Upper lobe of right lung (tissue), 1 donor: ENCODE data around the gene TFB1M. TPM values are rescaled to one million over a fixed set of nuclear protein-coding genes. Genes with fewer than 3 reads are reported as not detected.
"Not testable (repeated sequence)": the region's sequence is repeated elsewhere in the genome, so short reads cannot be mapped to it uniquely, and the experiment has no call there.

Experiments
- ATAC-seq: fragments of 200-7000 bp; cut with Tn5 transposase; one replicate; pipeline ENCODE4 v1.9.1; 2020; ENCODE audit warnings: mild to moderate bottlenecking, moderate library complexity
- DNase-seq: peaks from one replicate; pipeline ENCODE4 v3.0.0-alpha.2; 2020
- H3K27ac ChIP-seq: fragments of 200-600 bp; one replicate; pipeline ENCODE4 v1.8.0; 2022
- H3K27me3 ChIP-seq: fragments of 200-600 bp; one replicate; pipeline ENCODE4 v1.8.0; 2022; ENCODE audit warnings: mild to moderate bottlenecking
- H3K36me3 ChIP-seq: fragments of 200-600 bp; one replicate; pipeline ENCODE4 v1.8.0; 2022
- H3K4me1 ChIP-seq: fragments of 200-600 bp; one replicate; pipeline ENCODE4 v1.8.0; 2022
- H3K4me3 ChIP-seq: fragments of 200-600 bp; one replicate; pipeline ENCODE4 v1.8.0; 2022; ENCODE audit warnings: mild to moderate bottlenecking
- H3K9me3 ChIP-seq: fragments of 200-600 bp; one replicate; pipeline ENCODE4 v1.8.0; 2022
- intact Hi-C: fragments of 100-400 bp; cut with DNase I; formaldehyde crosslinking; loops from one replicate; pipeline ENCODE4 v1.11.0; 2022
- total RNA-seq: library from RNA; stranded (reverse); fragmentation: NEBNext Ultra II Directional; extraction: Animal tissue kit (Norgen Biotek cat#: 25700); gene quantifications from one replicate; pipeline ENCODE4 v1.2.1, GENCODE V29; 2021
- TF ChIP-seq, protein P1 (sequence below): fragments of 200-600 bp; IDR thresholded peaks from one replicate; pipeline ENCODE4 v1.8.0; 2022; ENCODE audit warnings: antibody characterized with exemption
- donor health status: DM: no; HTN: yes; CAD: no; lungs with severe emphysema.

TFB1M gene
- total RNA-seq, 1 donor from 2014 or later, result 18.6 TPM

DNA sequence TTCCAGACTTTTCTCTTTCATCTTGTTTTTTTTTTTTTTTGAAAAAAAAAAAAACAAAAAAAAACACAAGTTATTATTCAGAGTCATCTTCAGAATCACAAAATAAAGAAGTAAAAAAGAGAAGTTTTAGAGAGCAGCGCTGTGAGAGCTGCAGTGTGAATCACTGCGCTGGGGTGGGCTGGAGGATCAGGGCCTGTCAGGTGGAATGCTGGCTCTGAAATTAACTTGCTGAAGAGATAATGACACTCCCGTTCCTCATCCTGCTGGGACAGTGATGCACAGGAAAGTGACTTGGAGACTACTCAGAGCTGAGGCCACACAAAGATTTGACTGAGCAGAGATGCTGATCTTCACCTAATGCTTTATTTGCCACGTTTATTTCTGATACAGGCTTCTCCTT, 93.2 kb downstream of the TFB1M start:
- no peaks in the 10 kb centered on the region for H3K9me3 ChIP-seq
- no peak overlapping the region for H3K27ac ChIP-seq
- ATAC-seq, result peak; percentile 36
- H3K4me1 ChIP-seq, result no peaks in the 10 kb centered on the region
- H3K36me3 ChIP-seq, result no peaks in the 10 kb centered on the region
- TF ChIP-seq, protein P1, sequence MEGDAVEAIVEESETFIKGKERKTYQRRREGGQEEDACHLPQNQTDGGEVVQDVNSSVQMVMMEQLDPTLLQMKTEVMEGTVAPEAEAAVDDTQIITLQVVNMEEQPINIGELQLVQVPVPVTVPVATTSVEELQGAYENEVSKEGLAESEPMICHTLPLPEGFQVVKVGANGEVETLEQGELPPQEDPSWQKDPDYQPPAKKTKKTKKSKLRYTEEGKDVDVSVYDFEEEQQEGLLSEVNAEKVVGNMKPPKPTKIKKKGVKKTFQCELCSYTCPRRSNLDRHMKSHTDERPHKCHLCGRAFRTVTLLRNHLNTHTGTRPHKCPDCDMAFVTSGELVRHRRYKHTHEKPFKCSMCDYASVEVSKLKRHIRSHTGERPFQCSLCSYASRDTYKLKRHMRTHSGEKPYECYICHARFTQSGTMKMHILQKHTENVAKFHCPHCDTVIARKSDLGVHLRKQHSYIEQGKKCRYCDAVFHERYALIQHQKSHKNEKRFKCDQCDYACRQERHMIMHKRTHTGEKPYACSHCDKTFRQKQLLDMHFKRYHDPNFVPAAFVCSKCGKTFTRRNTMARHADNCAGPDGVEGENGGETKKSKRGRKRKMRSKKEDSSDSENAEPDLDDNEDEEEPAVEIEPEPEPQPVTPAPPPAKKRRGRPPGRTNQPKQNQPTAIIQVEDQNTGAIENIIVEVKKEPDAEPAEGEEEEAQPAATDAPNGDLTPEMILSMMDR, result no peak
- intact Hi-C loops, result no loop called here
- no peak overlapping the region for H3K4me3 ChIP-seq
- no peak for DNase-seq
- no peaks in the 10 kb centered on the region for H3K27me3 ChIP-seq

DNA sequence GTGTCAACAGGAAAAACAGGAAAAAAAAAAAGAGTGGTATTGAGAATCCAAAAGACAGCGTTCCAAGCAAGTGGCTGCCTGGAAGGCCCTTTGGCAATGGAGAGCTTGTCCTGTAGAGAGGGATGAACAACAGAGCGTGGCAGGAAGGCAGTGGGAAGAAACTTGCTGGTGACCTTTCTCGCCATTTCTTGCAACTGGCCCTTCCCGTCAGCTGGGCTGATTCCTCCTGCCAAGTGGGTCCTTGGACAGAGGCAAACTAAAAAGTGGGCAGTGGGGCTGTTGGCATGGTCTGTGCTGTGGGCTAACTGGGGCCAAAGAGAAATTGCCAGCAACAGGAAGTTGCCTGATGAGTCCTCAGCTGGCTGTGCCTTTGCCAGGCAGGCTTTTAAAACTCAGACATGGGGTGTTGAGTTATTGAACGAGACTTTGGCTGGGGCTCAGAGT, 94.4 kb downstream of the TFB1M start:
- no peaks in the 10 kb centered on the region for H3K4me1 ChIP-seq
- intact Hi-C loops, result no loop called here
- H3K36me3 ChIP-seq, result no peaks in the 10 kb centered on the region
- ATAC-seq, result no peak
- no peak for DNase-seq
- H3K9me3 ChIP-seq, result no peaks in the 10 kb centered on the region
- no peak overlapping the region for H3K27ac ChIP-seq
- TF ChIP-seq, protein P1, result no peak
- no peak overlapping the region for H3K4me3 ChIP-seq
- H3K27me3 ChIP-seq, result no peaks in the 10 kb centered on the region

DNA sequence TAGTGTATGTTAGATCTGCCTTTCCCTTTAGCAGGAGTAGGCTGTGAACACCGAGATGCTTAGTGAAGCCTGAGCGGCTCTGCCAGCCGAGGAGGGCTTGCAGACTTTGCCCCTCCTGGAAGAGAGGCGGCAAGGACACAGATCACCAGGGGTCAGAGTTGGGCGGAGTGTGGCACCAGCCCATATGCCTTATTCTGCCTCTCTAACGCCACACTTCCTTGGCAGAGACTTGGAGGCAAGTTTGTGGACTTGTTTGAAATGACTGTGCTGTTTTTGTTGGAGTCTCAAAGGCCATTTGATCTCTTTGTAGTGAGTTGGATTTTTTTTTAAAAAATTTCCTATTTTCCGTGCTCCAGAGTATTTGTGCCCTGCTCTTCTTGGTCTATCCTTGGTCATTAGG, 95.0 kb downstream of the TFB1M start:
- H3K4me3 ChIP-seq, result no peak overlapping the region
- DNase-seq (no peak), ATAC-seq (no peak)
- no peaks in the 10 kb centered on the region for H3K36me3 ChIP-seq
- TF ChIP-seq, protein P1, result no peak
- no peaks in the 10 kb centered on the region for H3K4me1 ChIP-seq
- H3K27ac ChIP-seq, result no peak overlapping the region
- H3K27me3 ChIP-seq, result no peaks in the 10 kb centered on the region
- H3K9me3 ChIP-seq, result no peaks in the 10 kb centered on the region
- intact Hi-C loops, result no loop called here

DNA sequence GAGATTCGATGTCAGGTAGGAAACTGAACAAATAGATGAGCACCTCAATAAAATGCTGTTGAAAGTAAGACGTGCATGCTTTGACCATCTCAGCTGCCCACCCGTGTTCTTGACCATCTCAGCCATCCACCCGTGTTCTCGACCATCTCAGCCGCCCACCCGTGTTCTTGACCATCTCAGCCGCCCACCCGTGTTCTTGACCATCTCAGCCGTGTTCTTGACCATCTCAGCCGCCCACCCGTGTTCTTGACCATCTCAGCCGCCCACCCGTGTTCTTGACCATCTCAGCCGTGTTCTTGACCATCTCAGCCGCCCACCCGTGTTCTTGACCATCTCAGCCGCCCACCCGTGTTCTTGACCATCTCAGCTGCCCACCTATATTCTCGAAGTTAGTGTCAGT, 95.6 kb downstream of the TFB1M start:
- ATAC-seq, DNase-seq, H3K36me3 ChIP-seq, H3K27ac ChIP-seq, H3K27me3 ChIP-seq, intact Hi-C loops, H3K4me3 ChIP-seq, H3K4me1 ChIP-seq, H3K9me3 ChIP-seq: not testable (repeated sequence)

DNA sequence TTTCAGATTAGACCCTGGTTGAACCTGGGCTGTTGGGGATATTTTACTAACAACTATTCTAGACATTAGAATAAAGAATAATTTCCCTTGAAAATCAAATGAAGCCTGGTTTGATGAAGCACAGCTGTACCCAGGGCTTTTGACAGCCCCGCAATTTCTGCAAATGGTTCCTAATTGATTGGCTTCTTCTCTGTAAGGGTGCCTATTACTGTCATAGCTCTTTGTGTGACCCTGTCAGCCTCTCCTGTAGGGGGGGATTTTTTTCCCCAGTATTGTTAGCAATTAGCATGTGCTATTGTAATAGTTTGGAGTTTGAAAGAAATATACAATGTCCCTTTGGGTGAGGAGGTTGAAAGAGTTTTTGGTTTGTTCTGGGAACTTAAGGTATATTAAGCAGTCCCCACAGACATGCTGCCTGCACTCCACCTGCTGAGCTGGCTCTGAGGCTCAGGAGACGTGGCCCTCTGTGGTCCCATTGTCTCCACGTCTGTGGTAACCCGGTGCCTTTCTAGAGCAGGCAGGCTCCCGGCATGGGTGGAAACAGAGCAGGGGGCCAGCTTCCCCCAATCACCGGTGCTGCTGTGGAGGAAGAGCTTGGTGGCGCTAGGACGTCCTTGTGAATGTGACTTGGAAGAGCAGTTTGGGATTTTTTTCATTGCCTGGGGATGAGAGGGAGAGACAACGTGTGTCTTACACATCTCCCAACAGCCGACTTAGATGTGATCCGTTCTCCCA, 97.8 kb downstream of the TFB1M start:
- Histone ChIP-seq H3K4me1 (no peaks in the 10 kb centered on the region), H3K27me3 (no peaks in the 10 kb centered on the region), H3K36me3 (no peaks in the 10 kb centered on the region), H3K4me3 (no peak overlapping the region), H3K27ac (no peak overlapping the region), H3K9me3 (no peaks in the 10 kb centered on the region)
- ATAC-seq (no peak), DNase-seq (no peak)
- TF ChIP-seq, protein P1, result no peak
- intact Hi-C loops, result no loop called here

DNA sequence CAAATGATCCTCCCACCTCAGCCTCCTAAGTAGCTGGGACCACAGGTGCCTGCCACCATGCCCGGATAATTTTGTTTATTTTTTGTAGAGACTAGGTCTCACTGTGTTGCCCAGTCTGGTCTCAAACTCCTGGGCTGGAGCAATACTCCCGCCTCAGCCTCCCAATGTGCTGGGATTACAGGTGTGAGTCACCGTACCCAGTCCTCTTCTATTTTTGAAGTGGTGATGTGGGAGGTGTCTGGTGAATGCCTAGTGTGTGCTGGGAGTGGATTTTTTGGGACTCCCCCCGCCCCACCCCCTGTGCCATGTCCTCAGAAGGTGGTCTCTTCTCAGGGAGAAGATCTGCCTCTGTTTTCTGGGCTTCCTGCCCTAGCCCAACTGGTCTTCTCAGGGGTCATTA, 98.4 kb downstream of the TFB1M start:
- H3K27me3 ChIP-seq, result no peaks in the 10 kb centered on the region
- H3K9me3 ChIP-seq, result no peaks in the 10 kb centered on the region
- H3K4me3 ChIP-seq, result no peak overlapping the region
- DNase-seq, result no peak
- no peak overlapping the region for H3K27ac ChIP-seq
- ATAC-seq, result no peak
- no peaks in the 10 kb centered on the region for H3K4me1 ChIP-seq
- intact Hi-C loops, result no loop called here
- no peaks in the 10 kb centered on the region for H3K36me3 ChIP-seq
- TF ChIP-seq, protein P1, result no peak
